DND-41 (cell line): ENCODE measurements around the gene THSD4.

ENCODE experiments used
- ATAC-seq: fragments of 200-7000 bp; cut with Tn5 transposase; 3 replicates; pipeline ENCODE4 v1.9.1; 2021; ENCODE audit warnings: low read depth; ENCODE audit not compliant: insufficient read depth
- DNase-seq: peaks from one replicate; pipeline ENCODE4 v3.0.0-alpha.2; 2020
- H2AFZ ChIP-seq: 2 replicates; pipeline ENCODE4 v1.6.0; 2012; ENCODE audit warnings: low read depth, low read length
- H3K27ac ChIP-seq: 2 replicates; pipeline ENCODE4 v1.5.1; 2012; ENCODE audit warnings: low read length, inconsistent platforms
- H3K27me3 ChIP-seq: fragments of 200-600 bp; sonication (generic); 2 replicates; pipeline ENCODE4 v1.6.0; 2012; ENCODE audit warnings: low read length, mild to moderate bottlenecking, inconsistent platforms; ENCODE audit not compliant: insufficient read depth, poor library complexity
- H3K36me3 ChIP-seq: 2 replicates; pipeline ENCODE4 v1.5.1; 2012; ENCODE audit warnings: low read length, inconsistent platforms; ENCODE audit not compliant: insufficient read depth
- H3K4me1 ChIP-seq: 2 replicates; pipeline ENCODE4 v1.5.1; 2012; ENCODE audit warnings: mild to moderate bottlenecking, low read length; ENCODE audit not compliant: insufficient read depth
- H3K4me2 ChIP-seq: 2 replicates; pipeline ENCODE4 v1.6.0; 2012; ENCODE audit warnings: mild to moderate bottlenecking, moderate library complexity, low read length, inconsistent platforms; ENCODE audit not compliant: insufficient read depth
- H3K4me3 ChIP-seq, 2 experiments: fragments of 200-600 bp in 1 of 2; shearing (Covaris generic) in 1 of 2; 2 replicates each; pipeline ENCODE4 v1.5.1; 2012 to 2016; ENCODE audit warnings: inconsistent platforms in 2 of 2, low read length in 2 of 2, mild to moderate bottlenecking in 2 of 2, low read depth in 1 of 2, moderate library complexity in 1 of 2
- H3K79me2 ChIP-seq: 2 replicates; pipeline ENCODE4 v1.6.0; 2012; ENCODE audit warnings: low read length, inconsistent platforms; ENCODE audit not compliant: insufficient read depth
- H3K9ac ChIP-seq: 2 replicates; pipeline ENCODE4 v1.6.0; 2012; ENCODE audit warnings: low read depth, mild to moderate bottlenecking, inconsistent platforms, low read length, moderate library complexity
- H3K9me3 ChIP-seq: 2 replicates; pipeline ENCODE4 v1.5.1; 2012; ENCODE audit warnings: low read length, moderate library complexity, mild to moderate bottlenecking, inconsistent platforms; ENCODE audit not compliant: insufficient read depth, severe bottlenecking
- H4K20me1 ChIP-seq: 2 replicates; pipeline ENCODE4 v1.6.0; 2012; ENCODE audit warnings: low read length; ENCODE audit not compliant: insufficient read depth
- EZH2 ChIP-seq: IDR thresholded peaks from 3 replicates; pipeline ENCODE4 v1.6.1; 2012; ENCODE audit warnings: borderline replicate concordance, low read depth, mild to moderate bottlenecking, moderate library complexity, low read length, inconsistent platforms; ENCODE audit not compliant: severe bottlenecking
- TF ChIP-seq, protein P1 (sequence below): IDR thresholded peaks from 2 replicates; pipeline ENCODE4 v1.5.1; 2012; ENCODE audit warnings: borderline replicate concordance, low read length, moderate library complexity, mild to moderate bottlenecking; ENCODE audit not compliant: poor library complexity, severe bottlenecking; ENCODE audit errors: extremely low read depth

The THSD4 gene

DNA sequence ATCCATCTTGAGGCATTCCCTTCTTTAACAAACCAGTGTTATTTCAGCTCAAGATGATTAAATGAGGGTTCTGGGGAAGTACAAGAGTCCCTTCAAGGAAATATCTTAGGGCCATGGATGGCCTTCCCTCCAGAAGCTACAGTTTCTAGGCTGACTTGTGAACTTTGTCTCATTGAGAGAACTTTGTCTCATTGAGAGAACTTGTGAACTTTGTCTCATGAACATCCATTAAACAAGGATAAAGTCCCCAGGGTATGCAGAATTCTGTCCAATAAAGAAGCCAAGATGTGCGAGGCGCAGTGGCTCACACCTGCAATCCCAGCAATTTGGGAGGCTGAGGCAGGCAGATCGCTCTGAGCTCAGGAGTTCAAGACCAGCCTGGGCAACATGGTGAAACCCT, 341.5 kb downstream of the THSD4 start:
- H3K27ac ChIP-seq = no peak overlapping the region
- no peak overlapping the region for H3K9ac ChIP-seq
- DNase-seq (no peak), ATAC-seq (no peak)
- H3K79me2 ChIP-seq = no peaks in the 10 kb centered on the region
- TF ChIP-seq EZH2 = no peak
- TF ChIP-seq, protein P1, sequence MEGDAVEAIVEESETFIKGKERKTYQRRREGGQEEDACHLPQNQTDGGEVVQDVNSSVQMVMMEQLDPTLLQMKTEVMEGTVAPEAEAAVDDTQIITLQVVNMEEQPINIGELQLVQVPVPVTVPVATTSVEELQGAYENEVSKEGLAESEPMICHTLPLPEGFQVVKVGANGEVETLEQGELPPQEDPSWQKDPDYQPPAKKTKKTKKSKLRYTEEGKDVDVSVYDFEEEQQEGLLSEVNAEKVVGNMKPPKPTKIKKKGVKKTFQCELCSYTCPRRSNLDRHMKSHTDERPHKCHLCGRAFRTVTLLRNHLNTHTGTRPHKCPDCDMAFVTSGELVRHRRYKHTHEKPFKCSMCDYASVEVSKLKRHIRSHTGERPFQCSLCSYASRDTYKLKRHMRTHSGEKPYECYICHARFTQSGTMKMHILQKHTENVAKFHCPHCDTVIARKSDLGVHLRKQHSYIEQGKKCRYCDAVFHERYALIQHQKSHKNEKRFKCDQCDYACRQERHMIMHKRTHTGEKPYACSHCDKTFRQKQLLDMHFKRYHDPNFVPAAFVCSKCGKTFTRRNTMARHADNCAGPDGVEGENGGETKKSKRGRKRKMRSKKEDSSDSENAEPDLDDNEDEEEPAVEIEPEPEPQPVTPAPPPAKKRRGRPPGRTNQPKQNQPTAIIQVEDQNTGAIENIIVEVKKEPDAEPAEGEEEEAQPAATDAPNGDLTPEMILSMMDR = no peak
- H3K9me3 ChIP-seq = no peaks in the 10 kb centered on the region
- no peaks in the 10 kb centered on the region for H3K4me1 ChIP-seq
- H3K4me3 ChIP-seq = no peak overlapping the region
- H4K20me1 ChIP-seq = no peaks in the 10 kb centered on the region
- no peak overlapping the region for H3K4me2 ChIP-seq
- peaks cover 4% of the 10 kb centered on the region for H3K27me3 ChIP-seq
- H3K36me3 ChIP-seq = no peaks in the 10 kb centered on the region
- no peak overlapping the region for H2AFZ ChIP-seq

DNA sequence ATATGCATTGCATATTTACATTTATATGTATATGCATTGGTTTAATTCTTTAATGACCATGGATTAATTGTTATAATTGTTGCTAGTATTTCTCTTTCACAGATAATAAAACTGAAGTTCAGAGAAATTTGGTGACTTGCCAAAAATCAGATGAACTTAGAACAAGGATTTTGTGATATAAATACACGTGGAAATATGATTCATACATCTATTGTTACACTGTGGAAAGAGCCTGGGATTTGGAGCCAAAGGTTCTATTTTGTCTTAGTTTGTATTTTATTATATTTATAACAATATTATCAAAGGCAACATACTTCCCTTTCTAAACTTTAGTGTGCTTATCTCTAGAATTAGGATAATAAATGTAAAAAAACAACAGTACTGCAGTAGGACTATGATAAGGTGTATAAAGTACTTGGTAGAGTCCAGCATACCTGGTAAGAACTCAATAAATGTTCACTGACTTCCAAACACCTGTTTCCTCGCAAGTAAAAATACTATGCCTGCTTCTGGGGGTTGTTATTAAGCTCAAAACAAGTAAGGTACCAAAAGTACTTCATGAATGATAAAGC, 342.9 kb downstream of the THSD4 start:
- H3K79me2 ChIP-seq = no peaks in the 10 kb centered on the region
- H3K27me3 ChIP-seq = peaks cover 4% of the 10 kb centered on the region
- H3K36me3 ChIP-seq = no peaks in the 10 kb centered on the region
- H3K9me3 ChIP-seq = no peaks in the 10 kb centered on the region
- H2AFZ ChIP-seq = no peak overlapping the region
- H4K20me1 ChIP-seq = no peaks in the 10 kb centered on the region
- no peak overlapping the region for H3K27ac ChIP-seq
- TF ChIP-seq EZH2 = no peak
- TF ChIP-seq, protein P1 = no peak
- no peak for DNase-seq
- H3K4me1 ChIP-seq = no peaks in the 10 kb centered on the region
- no peak for ATAC-seq
- no peak overlapping the region for H3K4me2 ChIP-seq
- H3K9ac ChIP-seq = no peak overlapping the region
- H3K4me3 ChIP-seq = no peak overlapping the region

DNA sequence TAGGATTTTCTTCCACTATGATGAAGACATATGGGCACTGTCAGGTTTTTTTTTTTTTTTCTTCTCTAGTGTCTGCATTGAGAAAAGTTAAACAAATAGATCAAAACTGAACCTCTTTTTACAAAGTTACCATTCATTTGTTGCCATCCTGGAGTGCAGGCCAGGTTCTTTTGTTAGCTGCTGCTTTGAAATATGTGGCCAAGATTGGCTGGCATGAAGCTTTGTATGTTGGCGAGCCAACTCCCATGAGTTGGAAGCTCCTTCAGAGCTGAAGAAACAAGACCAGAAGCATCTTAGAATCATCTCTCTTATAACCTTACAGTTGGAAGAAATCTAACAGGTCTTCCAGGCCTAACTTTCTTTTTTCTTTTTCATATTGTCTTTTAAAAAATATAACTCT, 346.5 kb downstream of the THSD4 start:
- Histone ChIP-seq H3K9me3 (no peaks in the 10 kb centered on the region), H2AFZ (no peak overlapping the region), H3K27me3 (no peaks in the 10 kb centered on the region), H3K4me2 (no peak overlapping the region), H4K20me1 (no peaks in the 10 kb centered on the region), H3K4me1 (no peaks in the 10 kb centered on the region), H3K27ac (no peak overlapping the region), H3K79me2 (no peaks in the 10 kb centered on the region), H3K4me3 (no peak overlapping the region), H3K9ac (no peak overlapping the region), H3K36me3 (no peaks in the 10 kb centered on the region)
- no peak for TF ChIP-seq EZH2
- TF ChIP-seq, protein P1 = no peak
- ATAC-seq (no peak), DNase-seq (no peak)

DNA sequence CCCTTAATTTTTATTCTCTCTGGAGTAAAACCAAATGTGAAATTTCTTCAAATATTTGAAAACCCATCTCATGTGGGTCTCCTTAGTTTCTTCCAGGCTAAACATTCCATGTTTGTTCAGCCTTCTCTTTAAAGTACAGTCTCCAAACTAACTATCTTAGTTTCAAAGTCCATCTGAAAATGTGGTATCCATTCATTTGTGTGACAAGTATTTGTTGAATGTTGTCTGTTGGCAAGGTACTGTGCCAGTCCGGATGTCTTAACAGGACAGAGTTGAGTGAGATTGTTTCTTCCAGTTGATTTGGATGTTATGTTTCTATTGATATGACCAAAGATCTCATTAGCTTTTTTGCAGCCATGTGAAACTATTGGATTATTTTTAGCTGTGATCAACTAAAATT, 347.4 kb downstream of the THSD4 start:
- H3K79me2 ChIP-seq = no peaks in the 10 kb centered on the region
- H3K4me1 ChIP-seq = no peaks in the 10 kb centered on the region
- no peaks in the 10 kb centered on the region for H3K27me3 ChIP-seq
- DNase-seq (no peak), ATAC-seq (no peak)
- no peak overlapping the region for H3K9ac ChIP-seq
- no peak overlapping the region for H3K4me2 ChIP-seq
- H3K4me3 ChIP-seq = no peak overlapping the region
- H2AFZ ChIP-seq = no peak overlapping the region
- H4K20me1 ChIP-seq = no peaks in the 10 kb centered on the region
- H3K9me3 ChIP-seq = no peaks in the 10 kb centered on the region
- H3K36me3 ChIP-seq = no peaks in the 10 kb centered on the region
- no peak overlapping the region for H3K27ac ChIP-seq
- TF ChIP-seq, protein P1 = no peak
- no peak for TF ChIP-seq EZH2
